PC-9 (cell line): ENCODE data around the gene KIF6. TPM values are rescaled to one million over a fixed set of nuclear protein-coding genes. Genes with fewer than 3 reads are reported as not detected.
A peak's percentile ranks its signal among the peaks of the same experiment; 100 is the strongest.

Experiments used
- BruUV-seq: library from RNA; stranded (reverse); fragments of 400-500 nt; replicated peaks from 2 replicates; lab custom pipeline; 2021; lab: Mats Ljungman, UMichigan
- CTCF ChIA-PET: fragments of 300-600 bp; sonication (Branson Sonifier 250); formaldehyde crosslinking; loops from one replicate; lab custom pipeline; 2022; ENCODE audit warnings: antibody characterized with exemption; lab: Charles Lee
- POLR2A ChIA-PET: fragments of 300-600 bp; sonication (Branson Sonifier 250); formaldehyde crosslinking; loops from one replicate; lab custom pipeline; 2022; ENCODE audit warnings: antibody characterized with exemption; ENCODE audit not compliant: unreplicated experiment; lab: Charles Lee
- DNase-seq, 2 experiments: peaks; one replicate each; pipeline versions ENCODE4 v3.0.0 to v3.0.0-alpha.2; 2015 to 2022; ENCODE audit warnings: mixed read lengths in 1 of 2
- H2AFZ ChIP-seq: fragments of 200-600 bp; sonication (generic); 2 replicates; pipeline ENCODE4 v1.8.1; 2017; ENCODE audit warnings: antibody characterized with exemption
- H3F3A ChIP-seq: fragments of 200-600 bp; sonication (generic); 2 replicates; pipeline ENCODE4 v1.8.1; 2017; ENCODE audit warnings: antibody characterized with exemption, mild to moderate bottlenecking, low read depth; ENCODE audit not compliant: insufficient read depth
- H3K27ac ChIP-seq: fragments of 200-600 bp; sonication (generic); 2 replicates; pipeline ENCODE4 v1.6.1; 2016; ENCODE audit warnings: mixed run types
- H3K27me3 ChIP-seq: fragments of 200-600 bp; sonication (generic); 2 replicates; pipeline ENCODE4 v1.6.1; 2016; ENCODE audit warnings: low read depth, mixed run types; ENCODE audit not compliant: insufficient read depth
- H3K36me3 ChIP-seq: fragments of 200-600 bp; sonication (generic); 2 replicates; pipeline ENCODE4 v1.6.1; 2016; ENCODE audit warnings: low read depth, mixed run types
- H3K4me1 ChIP-seq: fragments of 200-600 bp; sonication (generic); replicated peaks from 2 replicates; pipeline ENCODE4 v1.6.1; 2016; ENCODE audit warnings: mixed run types; ENCODE audit not compliant: insufficient read depth
- H3K4me2 ChIP-seq: fragments of 200-600 bp; sonication (generic); 2 replicates; pipeline ENCODE4 v1.6.1; 2017; ENCODE audit warnings: mixed run types
- H3K4me3 ChIP-seq: fragments of 200-600 bp; sonication (generic); 2 replicates; pipeline ENCODE4 v1.6.1; 2016; ENCODE audit warnings: mixed run types
- H3K79me2 ChIP-seq: fragments of 200-600 bp; sonication (generic); 2 replicates; pipeline ENCODE4 v1.6.1; 2017; ENCODE audit warnings: low read depth, mixed run types
- H3K9me2 ChIP-seq: fragments of 200-600 bp; sonication (generic); 2 replicates; pipeline ENCODE4 v1.8.1; 2017; ENCODE audit warnings: mild to moderate bottlenecking; ENCODE audit not compliant: insufficient read depth
- H3K9me3 ChIP-seq: fragments of 200-600 bp; sonication (generic); 2 replicates; pipeline ENCODE4 v1.8.1; 2016; ENCODE audit warnings: low read depth; ENCODE audit not compliant: insufficient read depth
- H4K20me1 ChIP-seq: fragments of 200-600 bp; sonication (generic); 2 replicates; pipeline ENCODE4 v1.8.1; 2017; ENCODE audit not compliant: insufficient read depth
- CTCF ChIP-seq: fragments of 200-600 bp; sonication (generic); conservative IDR thresholded peaks from 2 replicates; pipeline ENCODE4 v1.6.1; 2017; ENCODE audit warnings: mixed run types, antibody characterized with exemption, mild to moderate bottlenecking, moderate library complexity
- EZH2 ChIP-seq: fragments of 200-600 bp; sonication (generic); IDR thresholded peaks from 2 replicates; pipeline ENCODE4 v1.8.0; 2017; ENCODE audit warnings: antibody characterized with exemption, low read depth
- intact Hi-C: fragments of 100-400 bp; cut with micrococcal nuclease; formaldehyde crosslinking; loops from one replicate; pipeline ENCODE4 v1.10.0; 2022; ENCODE audit not compliant: unreplicated experiment
- total RNA-seq: library from RNA; stranded (reverse); gene quantifications from 2 replicates; pipeline ENCODE4 v1.2.3, GENCODE V29; 2021

Gene KIF6
- total RNA-seq, 1 experiment from 2014 or later, result not detected

- no peaks in the 10 kb centered on the region for H3K36me3 ChIP-seq
- H3K4me2 ChIP-seq, result no peak overlapping the region
- no TSS peak for BruUV-seq
- no peak for DNase-seq
- no peaks in the 10 kb centered on the region for H3K4me1 ChIP-seq
- CTCF ChIA-PET, result no interaction called here
- POLR2A ChIA-PET, result no interaction called here
- no peak overlapping the region for H2AFZ ChIP-seq
- no peak for TF ChIP-seq CTCF
- no peak for TF ChIP-seq EZH2
- H3F3A ChIP-seq, result no peaks in the 10 kb centered on the region
- H3K27ac ChIP-seq, result no peak overlapping the region
- intact Hi-C loops, result no loop called here
- H3K27me3 ChIP-seq, result peaks cover 58% of the 10 kb centered on the region
- no peaks in the 10 kb centered on the region for H4K20me1 ChIP-seq
- H3K79me2 ChIP-seq, result no peaks in the 10 kb centered on the region
- H3K9me3 ChIP-seq, result no peaks in the 10 kb centered on the region
- no peaks in the 10 kb centered on the region for H3K9me2 ChIP-seq
- no peak overlapping the region for H3K4me3 ChIP-seq
These were observed 376.5 kb downstream of the KIF6 start for GRCh38 chr6:39348740-39349139.

GRCh38 chr6:39347906-39348585, 377.2 kb downstream of the KIF6 start:
- H3K9me3 ChIP-seq, result no peaks in the 10 kb centered on the region
- no peaks in the 10 kb centered on the region for H3K79me2 ChIP-seq
- ChIA-PET CTCF (no interaction called here), POLR2A (no interaction called here)
- H3K36me3 ChIP-seq, result no peaks in the 10 kb centered on the region
- intact Hi-C loops, result no loop called here
- no peaks in the 10 kb centered on the region for H4K20me1 ChIP-seq
- peaks cover 61% of the 10 kb centered on the region for H3K27me3 ChIP-seq
- no peak overlapping the region for H3K4me3 ChIP-seq
- peak; percentile 94 for TF ChIP-seq CTCF
- TF ChIP-seq EZH2, result no peak
- no peak overlapping the region for H3K4me2 ChIP-seq
- no peak overlapping the region for H2AFZ ChIP-seq
- no peaks in the 10 kb centered on the region for H3K4me1 ChIP-seq
- H3F3A ChIP-seq, result no peaks in the 10 kb centered on the region
- no TSS peak for BruUV-seq
- peak in 1 of 2 experiments; percentile 59 for DNase-seq
- no peaks in the 10 kb centered on the region for H3K9me2 ChIP-seq
- no peak overlapping the region for H3K27ac ChIP-seq

GRCh38 chr6:39347206-39347605, 378.0 kb downstream of the KIF6 start:
- ChIA-PET POLR2A (no interaction called here), CTCF (no interaction called here)
- Histone ChIP-seq H3K79me2 (no peaks in the 10 kb centered on the region), H3K9me3 (no peaks in the 10 kb centered on the region), H3K4me2 (no peak overlapping the region), H3K36me3 (no peaks in the 10 kb centered on the region), H3K27me3 (peaks cover 65% of the 10 kb centered on the region), H3K4me3 (no peak overlapping the region), H4K20me1 (no peaks in the 10 kb centered on the region), H3F3A (no peaks in the 10 kb centered on the region), H3K9me2 (no peaks in the 10 kb centered on the region), H3K4me1 (no peaks in the 10 kb centered on the region), H3K27ac (no peak overlapping the region), H2AFZ (no peak overlapping the region)
- BruUV-seq, result no TSS peak
- no peak for TF ChIP-seq CTCF
- TF ChIP-seq EZH2, result no peak
- intact Hi-C loops, result no loop called here
- DNase-seq, result no peak
